Thoracic aorta (tissue), 2 donors: ENCODE data around the gene PHOX2A. TPM values are rescaled to one million over a fixed set of nuclear protein-coding genes. Genes with fewer than 3 reads are reported as not detected.
"Not testable (repeated sequence)": the region's sequence is repeated elsewhere in the genome, so short reads cannot be mapped to it uniquely, and the experiment has no call there.

ENCODE experiments used
- ATAC-seq: fragments of 150-250 bp; one replicate; pipeline ENCODE4 v1.8.0; 2017; ENCODE audit warnings: low read depth; ENCODE audit not compliant: insufficient number of reproducible peaks, low FRiP score
- DNase-seq: peaks from one replicate; pipeline ENCODE4 v3.0.0-alpha.2; 2020; ENCODE audit warnings: low spot score
- H3K27ac ChIP-seq, 2 donors: fragments of 200-600 bp; sonication (generic); 1 replicate in 1 of 2; 2 replicates in 1 of 2; pipeline ENCODE4 v1.5.1; 2016; ENCODE audit warnings: mild to moderate bottlenecking in 2 of 2, moderate library complexity in 2 of 2
- H3K27me3 ChIP-seq: fragments of 200-600 bp; sonication (generic); replicated peaks from 2 replicates; pipeline ENCODE4 v1.6.0; 2016; ENCODE audit warnings: mild to moderate bottlenecking; ENCODE audit not compliant: insufficient read depth
- H3K36me3 ChIP-seq: fragments of 200-600 bp; sonication (generic); one replicate; pipeline ENCODE4 v1.5.1; 2016
- H3K4me1 ChIP-seq, 2 donors: fragments of 200-600 bp; sonication (generic); 1 replicate in 1 of 2; 2 replicates in 1 of 2; pipeline versions ENCODE4 v1.5.1 to v1.6.0; 2016; ENCODE audit warnings: low read depth in 2 of 2, mild to moderate bottlenecking in 1 of 2; ENCODE audit not compliant: control insufficient read depth in 1 of 2
- H3K4me3 ChIP-seq: fragments of 200-600 bp; sonication (generic); 2 replicates; pipeline ENCODE4 v1.5.1; 2016; ENCODE audit warnings: mild to moderate bottlenecking
- H3K9me3 ChIP-seq: fragments of 200-600 bp; sonication (generic); 2 replicates; pipeline ENCODE4 v1.5.1; 2016
- CTCF ChIP-seq: fragments of 200-600 bp; sonication (generic); IDR thresholded peaks from one replicate; pipeline ENCODE4 v1.5.1; 2019; ENCODE audit warnings: antibody characterized with exemption
- total RNA-seq, 2 donors: library from RNA; depleted of rRNA; stranded (reverse); fragments of >200 nt; gene quantifications; one replicate each; pipeline versions ENCODE4 v1.1.0 to v1.2.3, GENCODE V29; 2016

Gene PHOX2A
- total RNA-seq, 2 donors from 2014 or later: not detected

GRCh38 chr11:72216638-72217037 lies 27.3 kb downstream of the PHOX2A start, which contains the start of gene FOLR2:
Gene FOLR2 (plus strand): TSS chr11:72216794. CDS start chr11:72218585, 1,791 bp downstream.
- no peak for TF ChIP-seq CTCF
- Histone ChIP-seq H3K4me3 (peak within 1 kb of the TSS; percentile 45), H3K4me1 (no peaks in the 10 kb centered on the region), H3K9me3 (no peaks in the 10 kb centered on the region), H3K27me3 (no peaks in the 10 kb centered on the region), H3K27ac (peak within 1 kb of the TSS in 1 of 2 donors; percentile 15), H3K36me3 (no peaks in the 10 kb centered on the region)
- no peak for ATAC-seq
- DNase-seq: no peak

- ATAC-seq (no peak), DNase-seq (no peak)
- H3K27ac ChIP-seq: no peak overlapping the region
These were observed 34.9 kb downstream of the PHOX2A start for GRCh38 chr11:72209101-72209500.

GRCh38 chr11:72208281-72208680 lies 35.7 kb downstream of the PHOX2A start:
- Histone ChIP-seq H3K36me3 (no peaks in the 10 kb centered on the region), H3K4me1 (peaks cover 0 to 3% of the 10 kb centered on the region in 2 donors), H3K4me3 (no peak overlapping the region), H3K9me3 (peaks cover 6% of the 10 kb centered on the region), H3K27ac (no peak overlapping the region), H3K27me3 (no peaks in the 10 kb centered on the region)
- DNase-seq (no peak), ATAC-seq (no peak)
- TF ChIP-seq CTCF: no peak

More at GRCh38 chr11:72209101-72209500, 34.9 kb downstream of the PHOX2A start:
- Histone ChIP-seq H3K4me1 (peaks cover 0 to 3% of the 10 kb centered on the region in 2 donors), H3K4me3 (no peak overlapping the region), H3K9me3 (peaks cover 6% of the 10 kb centered on the region), H3K36me3 (no peaks in the 10 kb centered on the region), H3K27me3 (no peaks in the 10 kb centered on the region)
- TF ChIP-seq CTCF: no peak

- H3K4me3 ChIP-seq, ATAC-seq, H3K27ac ChIP-seq, H3K27me3 ChIP-seq, H3K9me3 ChIP-seq, H3K4me1 ChIP-seq, DNase-seq, H3K36me3 ChIP-seq: not testable (repeated sequence)
These were observed 37.2 kb downstream of the PHOX2A start for GRCh38 chr11:72206794-72207193.

- Histone ChIP-seq H3K27ac (no peak overlapping the region), H3K9me3 (peaks cover 6% of the 10 kb centered on the region), H3K27me3 (no peaks in the 10 kb centered on the region), H3K4me3 (no peak overlapping the region), H3K36me3 (no peaks in the 10 kb centered on the region), H3K4me1 (peaks cover 0 to 3% of the 10 kb centered on the region in 2 donors)
- DNase-seq (no peak), ATAC-seq (no peak)
- TF ChIP-seq CTCF: no peak
These were observed 39.1 kb downstream of the PHOX2A start for GRCh38 chr11:72204886-72205285.

- DNase-seq: no peak
- TF ChIP-seq CTCF: no peak
- ATAC-seq: no peak
These were observed 40.8 kb downstream of the PHOX2A start for GRCh38 chr11:72203163-72203562.

More at GRCh38 chr11:72203163-72203562, 40.8 kb downstream of the PHOX2A start:
- no peaks in the 10 kb centered on the region for H3K27me3 ChIP-seq
- H3K4me3 ChIP-seq: no peak overlapping the region
- H3K4me1 ChIP-seq: peaks cover 0 to 3% of the 10 kb centered on the region in 2 donors
- no peaks in the 10 kb centered on the region for H3K36me3 ChIP-seq
- no peak overlapping the region for H3K27ac ChIP-seq
- no peaks in the 10 kb centered on the region for H3K9me3 ChIP-seq
